Keratinocyte (primary cell): Measurements from ENCODE around the gene SWI5.

Experiments used
- CTCF ChIP-seq, 3 experiments: IDR thresholded peaks in 1 of 3; conservative IDR thresholded peaks in 1 of 3; optimal IDR thresholded peaks in 1 of 3; 2 replicates in 2 of 3; 3 replicates in 1 of 3; pipeline versions ENCODE3 to v1.5.1; 2011; ENCODE audit warnings: low read length in 3 of 3, mild to moderate bottlenecking in 3 of 3, moderate library complexity in 2 of 3, control low read depth in 1 of 3, inconsistent platforms in 1 of 3; ENCODE audit not compliant: insufficient read depth in 2 of 3; ENCODE audit errors: extremely low read depth in 1 of 3
- EZH2 ChIP-seq: IDR thresholded peaks from one replicate; pipeline ENCODE4 v1.6.1; 2012; ENCODE audit warnings: inconsistent platforms, mild to moderate bottlenecking, low read length, moderate library complexity

- no peak for TF ChIP-seq CTCF (optimal IDR thresholded peaks at IDR 0.05 in 1 of 3, IDR thresholded peaks at IDR 0.05 in 1 of 3, conservative IDR thresholded peaks at IDR 0.05 in 1 of 3; ENCODE audit: extremely low read depth in 1 of 3, insufficient read depth in 2 of 3, low read length in 3 of 3)
- no peak for TF ChIP-seq EZH2
Observed at GRCh38 chr9:128257086-128257825, 18.8 kb upstream of the SWI5 start.
